22Rv1 (cell line): ENCODE data around the gene OGFR.

ENCODE experiments used
- H3K27ac ChIP-seq: fragments of 450-650 bp; 2 replicates; pipeline ENCODE4 v1.5.1; 2017
- ZFX ChIP-seq: fragments of 450-650 bp; IDR thresholded peaks from 2 replicates; pipeline ENCODE4 v1.6.1; 2017; ENCODE audit warnings: antibody characterized with exemption, borderline replicate concordance
- TF ChIP-seq, protein P1 (sequence below): fragments of 450-650 bp; IDR thresholded peaks from 2 replicates; pipeline ENCODE4 v1.5.1; 2017; ENCODE audit warnings: mild to moderate bottlenecking

Gene OGFR

GRCh38 chr20:62801284-62802010 lies 3.2 kb upstream of the OGFR start:
- no peak for TF ChIP-seq ZFX
- TF ChIP-seq, protein P1, sequence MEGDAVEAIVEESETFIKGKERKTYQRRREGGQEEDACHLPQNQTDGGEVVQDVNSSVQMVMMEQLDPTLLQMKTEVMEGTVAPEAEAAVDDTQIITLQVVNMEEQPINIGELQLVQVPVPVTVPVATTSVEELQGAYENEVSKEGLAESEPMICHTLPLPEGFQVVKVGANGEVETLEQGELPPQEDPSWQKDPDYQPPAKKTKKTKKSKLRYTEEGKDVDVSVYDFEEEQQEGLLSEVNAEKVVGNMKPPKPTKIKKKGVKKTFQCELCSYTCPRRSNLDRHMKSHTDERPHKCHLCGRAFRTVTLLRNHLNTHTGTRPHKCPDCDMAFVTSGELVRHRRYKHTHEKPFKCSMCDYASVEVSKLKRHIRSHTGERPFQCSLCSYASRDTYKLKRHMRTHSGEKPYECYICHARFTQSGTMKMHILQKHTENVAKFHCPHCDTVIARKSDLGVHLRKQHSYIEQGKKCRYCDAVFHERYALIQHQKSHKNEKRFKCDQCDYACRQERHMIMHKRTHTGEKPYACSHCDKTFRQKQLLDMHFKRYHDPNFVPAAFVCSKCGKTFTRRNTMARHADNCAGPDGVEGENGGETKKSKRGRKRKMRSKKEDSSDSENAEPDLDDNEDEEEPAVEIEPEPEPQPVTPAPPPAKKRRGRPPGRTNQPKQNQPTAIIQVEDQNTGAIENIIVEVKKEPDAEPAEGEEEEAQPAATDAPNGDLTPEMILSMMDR, result no peak
- H3K27ac ChIP-seq, result no peak overlapping the region

DNA sequence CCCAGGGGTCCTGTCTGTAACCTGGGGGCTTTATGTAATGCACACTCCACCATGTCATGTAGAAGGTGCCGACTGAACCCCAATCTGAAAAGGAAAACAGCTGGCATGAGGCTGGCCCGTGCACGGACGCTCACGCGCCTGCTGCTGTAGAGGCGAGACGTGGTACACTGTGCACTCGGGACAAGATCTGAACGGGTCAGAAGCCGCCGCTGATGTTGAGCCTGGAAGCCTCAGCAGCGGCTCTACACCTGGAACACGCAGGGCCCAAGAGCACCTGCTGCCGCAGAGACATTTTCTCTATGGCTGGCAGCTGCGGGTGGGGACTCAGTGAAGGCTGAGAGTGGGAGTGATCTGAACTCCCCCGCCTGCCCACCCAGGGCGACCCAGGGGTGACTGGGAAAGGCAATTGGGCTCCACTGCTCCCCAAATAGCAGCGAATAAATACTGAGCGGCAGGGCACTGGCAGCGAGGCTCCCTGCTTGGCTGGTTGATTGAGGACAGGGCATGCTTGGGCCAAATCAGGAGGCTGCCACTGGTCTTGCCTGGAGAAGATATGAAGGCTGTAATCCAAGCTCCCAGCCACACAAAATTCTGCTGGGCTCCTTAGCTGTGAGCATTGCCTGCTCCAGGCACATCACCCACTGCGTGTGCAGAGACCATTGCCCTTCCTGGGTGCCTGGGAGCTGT lies 2.5 kb upstream of the OGFR start:
- no peak overlapping the region for H3K27ac ChIP-seq
- TF ChIP-seq, protein P1, result no peak
- no peak for TF ChIP-seq ZFX

DNA sequence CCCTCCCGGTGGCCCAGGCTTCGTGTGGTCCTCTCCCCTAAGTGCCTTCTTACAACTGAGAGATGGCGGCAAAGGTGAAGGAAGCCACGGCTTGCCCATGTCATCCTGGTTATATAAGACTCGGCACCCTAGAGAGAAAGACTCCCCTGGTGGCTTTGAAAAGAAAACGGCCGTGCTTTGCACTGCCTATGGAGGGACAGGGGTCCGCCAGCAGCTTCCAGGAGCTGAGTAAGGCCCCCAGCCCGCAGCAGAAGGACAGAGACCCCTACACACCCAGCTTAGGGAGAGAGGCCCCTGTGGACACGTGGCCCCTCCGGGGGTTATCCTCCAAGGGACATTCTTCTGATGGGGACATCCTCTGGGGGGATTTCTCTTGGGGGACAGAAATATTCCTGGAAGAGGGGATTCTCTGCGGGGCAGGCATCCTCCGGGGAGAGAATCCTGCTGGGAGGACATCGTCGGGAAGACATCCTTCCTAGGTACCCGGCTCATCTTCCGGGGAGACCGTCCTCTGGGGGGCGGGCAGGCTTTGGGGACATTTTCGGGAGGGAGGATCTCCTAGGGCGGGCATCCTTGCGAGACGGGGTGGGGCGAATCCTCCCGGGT lies 511 bp upstream of the OGFR start:
- no peak overlapping the region for H3K27ac ChIP-seq
- no peak for TF ChIP-seq ZFX
- TF ChIP-seq, protein P1, result no peak

DNA sequence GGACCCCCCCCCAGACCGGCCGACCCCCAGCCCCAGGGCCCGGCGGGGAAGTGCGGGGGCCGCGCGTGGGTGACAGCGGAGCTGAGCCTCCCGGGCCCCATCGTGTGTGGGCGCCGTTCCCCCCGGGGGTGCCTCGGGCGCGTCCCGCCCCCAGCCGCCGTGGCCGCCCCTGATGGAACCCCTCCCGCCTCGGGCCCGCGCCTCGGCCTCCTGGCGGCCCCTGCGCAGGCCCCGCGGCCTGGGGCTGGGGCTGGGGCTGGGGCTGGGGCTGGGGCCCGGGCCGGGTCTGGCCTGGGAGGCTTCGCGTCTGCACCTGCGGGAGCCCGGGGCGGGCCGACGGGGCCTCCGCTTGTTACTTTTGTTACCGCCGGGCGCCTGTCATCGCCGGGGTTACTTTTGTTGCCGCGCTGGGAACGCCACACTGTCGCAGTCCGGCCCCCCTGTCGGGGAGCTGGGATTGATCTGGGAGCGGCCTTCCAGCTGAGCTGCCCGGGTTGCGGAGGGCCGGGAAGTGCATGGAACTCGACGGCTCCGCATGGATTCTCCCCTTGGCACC lies 598 bp downstream of the OGFR start:
- TF ChIP-seq ZFX, result no peak
- TF ChIP-seq, protein P1, result no peak
- H3K27ac ChIP-seq, result peak overlapping the region; percentile 52

DNA sequence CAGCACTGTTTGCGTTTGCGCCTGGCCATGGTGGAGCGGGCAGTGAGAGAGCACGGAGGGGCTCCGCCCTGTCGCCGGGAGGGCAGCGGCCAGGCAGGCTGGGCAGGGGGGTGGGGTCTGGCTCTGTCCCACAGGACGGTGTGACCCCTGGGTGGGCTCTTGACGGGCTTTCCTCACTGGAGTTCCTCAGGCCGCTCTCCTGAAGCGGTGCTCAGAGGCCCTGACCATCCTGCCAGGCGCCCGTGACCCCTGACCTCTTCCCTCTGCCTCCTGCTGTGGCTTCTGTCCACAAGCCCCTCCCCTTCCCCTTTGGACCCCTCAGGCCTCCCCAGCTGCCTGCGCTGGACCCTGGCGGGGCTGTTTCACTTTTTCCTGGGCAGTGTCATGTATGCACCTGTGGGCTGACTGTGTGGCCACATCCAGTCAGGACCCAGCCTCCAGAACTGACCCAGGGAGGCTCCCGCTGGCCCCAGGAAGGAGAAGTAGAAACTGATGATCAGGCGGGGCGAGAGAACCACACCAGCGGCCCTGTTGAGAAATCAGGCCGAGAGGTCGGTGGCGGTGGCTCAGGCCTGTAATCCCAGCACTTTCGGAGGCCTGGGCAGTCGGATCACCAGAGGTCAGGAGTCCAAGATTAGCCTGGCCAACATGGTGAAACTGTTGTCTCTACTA lies 1.2 kb downstream of the OGFR start:
- peak overlapping the region; percentile 52 for H3K27ac ChIP-seq

DNA sequence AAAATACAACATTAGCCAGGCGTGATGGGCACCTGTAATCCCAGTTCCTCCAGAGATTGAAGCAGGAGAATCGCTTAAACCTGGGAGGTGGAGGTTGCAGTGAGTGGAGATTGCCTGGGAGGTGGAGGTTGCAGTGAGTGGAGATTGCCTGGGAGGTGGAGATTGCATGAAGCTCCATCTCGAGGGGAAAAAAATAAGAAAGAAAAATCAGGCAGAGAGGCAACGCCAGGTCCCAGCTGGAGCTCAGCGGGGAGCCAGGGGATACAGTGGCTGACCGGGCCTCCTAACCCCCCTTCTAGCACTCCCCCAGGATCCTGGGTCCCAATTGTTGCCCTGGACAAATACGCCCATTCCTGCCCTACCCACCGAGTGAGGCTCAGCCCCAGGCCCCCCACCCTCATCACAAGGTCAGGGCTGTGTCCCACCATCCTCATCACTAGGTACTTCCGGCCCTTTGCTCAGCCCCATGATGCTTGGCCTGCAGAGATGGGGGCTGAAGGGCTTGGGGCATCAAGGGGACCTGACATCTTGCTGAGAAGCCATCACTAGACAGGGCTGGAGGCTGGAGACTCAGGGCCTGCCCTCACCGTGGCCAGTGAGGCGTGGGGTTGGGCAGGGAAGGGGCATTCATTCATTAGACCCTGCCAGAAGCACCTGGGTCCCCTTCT lies 1.9 kb downstream of the OGFR start:
- TF ChIP-seq, protein P1, result no peak
- TF ChIP-seq ZFX, result no peak
- peak overlapping the region; percentile 52; the same call in 1 of the 2 replicates for H3K27ac ChIP-seq

More for the DNA sequence above, 1.2 kb downstream of the OGFR start:
- no peak for TF ChIP-seq ZFX
- TF ChIP-seq, protein P1, result no peak
